Neural crest cell (in vitro differentiated cells): ENCODE results near the gene DYNAP. TPM values are rescaled to one million over a fixed set of nuclear protein-coding genes. Genes with fewer than 3 reads are reported as not detected.
A peak's percentile ranks its signal among the peaks of the same experiment; 100 is the strongest.

Experiments
- DNase-seq: peaks from one replicate; pipeline ENCODE4 v3.0.0; 2021; ENCODE audit warnings: low read depth, mixed read lengths, low spot score
- H3K27ac Mint-ChIP-seq: one replicate; pipeline ENCODE4 v1.8.0; 2021; ENCODE audit warnings: mild to moderate bottlenecking, mixed read lengths; ENCODE audit not compliant: unreplicated experiment
- H3K27me3 Mint-ChIP-seq: 2 replicates; pipeline ENCODE4 v1.8.0; 2021; ENCODE audit warnings: low read depth, mild to moderate bottlenecking, mixed read lengths
- H3K36me3 Mint-ChIP-seq: 2 replicates; pipeline ENCODE4 v1.8.0; 2021; ENCODE audit warnings: low read depth, mild to moderate bottlenecking, mixed read lengths
- H3K4me1 Mint-ChIP-seq: 2 replicates; pipeline ENCODE4 v1.8.0; 2021; ENCODE audit warnings: mixed read lengths
- H3K4me3 Mint-ChIP-seq: one replicate; pipeline ENCODE4 v1.8.0; 2021; ENCODE audit warnings: mild to moderate bottlenecking, mixed read lengths
- H3K9me3 Mint-ChIP-seq: 2 replicates; pipeline ENCODE4 v1.8.0; 2021; ENCODE audit warnings: mixed read lengths
- CTCF ChIP-seq: fragments of 200-600 bp; sonication (generic); conservative IDR thresholded peaks from 2 replicates; pipeline ENCODE4 v1.5.0; 2021; ENCODE audit warnings: antibody characterized with exemption, mild to moderate bottlenecking
- total RNA-seq: library from RNA; stranded (reverse); gene quantifications from 2 replicates; pipeline ENCODE4 v1.2.1, GENCODE V29; 2021

The DYNAP gene
- total RNA-seq, 1 donor from 2014 or later, result not detected

DNA sequence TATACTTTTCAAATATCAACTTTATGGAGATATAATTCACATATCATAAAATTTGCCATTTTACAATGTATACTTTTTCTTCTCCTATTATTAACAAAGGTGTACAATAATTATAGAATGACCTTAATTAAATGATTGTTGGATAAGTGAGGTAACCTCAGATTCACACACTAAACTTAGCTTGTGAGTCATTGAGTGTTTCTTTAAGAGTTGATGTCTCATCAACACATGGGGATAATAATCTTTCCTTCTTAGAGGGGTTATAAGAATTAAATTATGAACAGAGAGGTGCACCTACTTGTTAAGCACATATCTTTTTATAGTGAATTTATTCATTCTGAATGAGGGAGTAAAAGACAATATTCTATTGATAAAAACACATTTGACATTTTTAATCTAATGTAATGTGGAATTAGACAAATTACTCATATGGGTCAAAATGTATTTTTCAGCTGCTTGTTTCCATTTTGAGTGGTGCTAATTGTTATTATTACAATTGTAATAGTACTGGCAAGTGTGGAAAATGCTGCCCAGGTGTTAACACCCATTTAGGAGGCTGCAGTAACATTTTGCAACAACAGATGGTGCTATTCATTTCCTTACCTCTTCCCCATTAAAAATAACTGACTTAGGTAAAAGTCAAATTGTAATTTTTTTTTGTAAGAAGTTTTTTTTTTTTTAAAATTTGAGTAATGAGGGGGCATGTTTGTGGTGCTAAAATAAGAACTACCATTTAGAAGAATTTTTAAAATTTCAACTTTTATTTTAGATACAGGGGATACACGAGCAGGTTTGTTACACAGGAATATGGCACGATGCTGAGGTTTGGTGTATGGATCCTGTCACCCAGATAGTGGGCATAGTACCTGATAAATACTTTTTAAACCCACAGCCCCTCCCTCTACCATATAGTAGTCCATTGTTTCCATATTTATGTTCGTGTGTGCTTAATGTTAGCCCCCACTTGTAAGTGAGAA is 32.1 kb upstream of the DYNAP start:
- H3K27ac Mint-ChIP-seq, result no peak overlapping the region
- H3K4me1 Mint-ChIP-seq, result no peaks in the 10 kb centered on the region
- H3K9me3 Mint-ChIP-seq, result peaks cover 5% of the 10 kb centered on the region
- TF ChIP-seq CTCF, result peak; percentile 75
- DNase-seq, result no peak
- no peaks in the 10 kb centered on the region for H3K36me3 Mint-ChIP-seq
- H3K27me3 Mint-ChIP-seq, result no peaks in the 10 kb centered on the region
- no peak overlapping the region for H3K4me3 Mint-ChIP-seq

DNA sequence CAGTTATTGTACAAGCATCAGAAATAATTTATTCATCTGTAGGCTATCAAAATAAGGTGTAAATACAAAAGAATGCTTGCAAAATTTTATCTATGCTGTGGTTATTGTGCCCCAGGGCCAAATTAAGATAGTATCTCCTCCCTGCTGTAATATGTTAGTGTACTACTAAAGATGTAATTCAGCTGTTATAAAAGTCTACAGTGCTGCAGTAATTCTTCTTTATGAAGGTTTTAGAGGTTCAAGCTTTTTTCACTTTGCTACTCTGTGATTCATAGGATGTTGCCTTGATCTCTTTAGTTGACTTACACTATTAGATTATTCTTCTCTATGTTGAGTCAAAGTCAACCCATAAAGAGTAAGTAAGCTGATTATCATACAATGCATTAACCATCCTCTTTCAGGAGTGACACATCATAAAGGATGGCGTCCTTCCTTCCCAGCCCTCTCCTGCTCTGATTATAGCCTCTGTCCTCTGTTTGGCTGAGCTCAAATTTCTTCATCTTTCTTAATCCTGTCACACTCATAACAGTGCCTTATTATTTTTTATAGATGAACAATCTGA is 29.3 kb upstream of the DYNAP start:
- H3K9me3 Mint-ChIP-seq, result peaks cover 2% of the 10 kb centered on the region
- DNase-seq, result no peak
- H3K27ac Mint-ChIP-seq, result no peak overlapping the region
- no peak for TF ChIP-seq CTCF
- no peaks in the 10 kb centered on the region for H3K4me1 Mint-ChIP-seq
- H3K36me3 Mint-ChIP-seq, result no peaks in the 10 kb centered on the region
- H3K4me3 Mint-ChIP-seq, result no peak overlapping the region
- no peaks in the 10 kb centered on the region for H3K27me3 Mint-ChIP-seq

- Mint-ChIP-seq H3K9me3 (no peaks in the 10 kb centered on the region), H3K27ac (no peak overlapping the region), H3K4me3 (no peak overlapping the region), H3K27me3 (no peaks in the 10 kb centered on the region), H3K36me3 (no peaks in the 10 kb centered on the region), H3K4me1 (no peaks in the 10 kb centered on the region)
- no peak for DNase-seq
- no peak for TF ChIP-seq CTCF
These were observed 10.8 kb upstream of the DYNAP start for GRCh38 chr18:54580202-54580729.

- no peaks in the 10 kb centered on the region for H3K27me3 Mint-ChIP-seq
- DNase-seq, result no peak
- no peak for TF ChIP-seq CTCF
- H3K27ac Mint-ChIP-seq, result no peak overlapping the region
- H3K9me3 Mint-ChIP-seq, result no peaks in the 10 kb centered on the region
- H3K4me1 Mint-ChIP-seq, result no peaks in the 10 kb centered on the region
- H3K36me3 Mint-ChIP-seq, result no peaks in the 10 kb centered on the region
- H3K4me3 Mint-ChIP-seq, result no peak overlapping the region
These were observed 7.0 kb upstream of the DYNAP start for GRCh38 chr18:54584065-54584464.

DNA sequence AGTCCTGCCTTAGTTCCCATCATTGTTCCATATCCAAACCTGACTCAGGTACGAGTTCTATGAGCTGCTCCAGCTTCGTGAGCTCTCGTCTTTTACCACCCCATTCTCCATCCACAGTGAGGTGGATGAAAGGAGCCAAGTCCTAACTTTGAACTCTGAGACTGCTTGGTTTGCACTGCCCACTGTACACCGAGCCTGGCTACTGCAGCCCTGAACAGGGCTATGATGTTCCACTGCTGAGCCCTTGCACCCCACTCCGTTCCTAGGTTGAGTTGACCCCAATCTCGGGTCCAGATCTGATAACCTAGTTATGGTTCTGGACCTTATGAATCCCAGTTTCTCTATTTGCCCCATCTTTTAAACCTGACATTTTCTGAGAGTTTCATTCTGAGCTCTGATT is 5.3 kb upstream of the DYNAP start:
- H3K4me1 Mint-ChIP-seq, result no peaks in the 10 kb centered on the region
- H3K4me3 Mint-ChIP-seq, result no peak overlapping the region
- no peak for DNase-seq
- no peak for TF ChIP-seq CTCF
- H3K9me3 Mint-ChIP-seq, result no peaks in the 10 kb centered on the region
- H3K36me3 Mint-ChIP-seq, result no peaks in the 10 kb centered on the region
- no peak overlapping the region for H3K27ac Mint-ChIP-seq
- peaks cover 2% of the 10 kb centered on the region for H3K27me3 Mint-ChIP-seq
